ENCODE data around the gene AOPEP. TPM values are rescaled to one million over a fixed set of nuclear protein-coding genes. Genes with fewer than 3 reads are reported as not detected.
"Not testable (repeated sequence)": the region's sequence is repeated elsewhere in the genome, so short reads cannot be mapped to it uniquely, and the experiment has no call there.

AOPEP gene
- total RNA-seq, 1 donor from 2014 or later: 25.8 TPM

DNA sequence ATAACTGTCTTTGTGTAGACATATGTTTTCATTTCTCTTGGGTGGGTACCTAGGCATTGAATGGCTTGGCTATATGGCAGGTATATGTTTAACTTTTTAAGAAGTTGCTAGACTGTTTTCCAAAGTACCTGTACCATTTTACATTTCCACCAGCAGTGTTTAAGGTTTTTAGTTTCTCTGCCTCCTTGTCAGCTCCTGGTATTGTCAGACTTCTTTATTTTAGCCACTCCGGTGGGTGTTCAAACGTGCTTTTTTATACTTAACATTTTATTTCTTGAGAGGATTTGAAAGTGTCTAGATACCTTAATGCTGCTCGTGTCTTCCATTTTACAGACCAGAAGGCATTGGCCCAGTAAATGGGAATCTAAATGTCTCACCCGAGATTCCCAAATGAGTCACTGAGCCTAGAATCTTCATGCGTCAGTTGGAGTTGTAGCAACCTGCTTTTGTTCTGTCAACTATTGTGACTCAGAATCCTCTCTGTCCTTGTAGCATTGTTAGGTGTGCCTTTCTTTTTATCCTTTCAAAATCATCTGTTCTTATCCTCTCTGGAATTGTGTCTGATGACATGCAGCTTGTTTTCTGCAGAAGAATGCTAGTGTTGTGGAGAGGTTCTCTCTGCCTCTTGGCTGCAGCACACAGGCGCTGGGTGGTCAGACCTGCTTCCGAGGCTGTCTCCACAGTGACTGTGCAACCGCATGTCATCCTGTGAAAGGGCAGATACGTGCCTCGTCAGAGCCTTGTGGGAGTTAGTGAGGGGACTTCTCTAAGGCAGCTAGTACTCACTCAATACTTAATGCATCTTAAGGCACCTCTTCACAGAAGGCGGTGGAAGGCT is 291.8 kb downstream of the AOPEP start:
- Mint-ChIP-seq H3K36me3 (ENCODE audit: unreplicated experiment) (no peaks in the 10 kb centered on the region), H3K27ac (ENCODE audit: unreplicated experiment) (no peak overlapping the region), H3K27me3 (ENCODE audit: unreplicated experiment) (no peaks in the 10 kb centered on the region), H3K9me3 (ENCODE audit: unreplicated experiment) (peaks cover 2% of the 10 kb centered on the region), H3K4me3 (ENCODE audit: unreplicated experiment) (no peak overlapping the region), H3K4me1 (ENCODE audit: low read depth, unreplicated experiment) (peaks cover 1% of the 10 kb centered on the region)
- TF ChIP-seq, protein P1, sequence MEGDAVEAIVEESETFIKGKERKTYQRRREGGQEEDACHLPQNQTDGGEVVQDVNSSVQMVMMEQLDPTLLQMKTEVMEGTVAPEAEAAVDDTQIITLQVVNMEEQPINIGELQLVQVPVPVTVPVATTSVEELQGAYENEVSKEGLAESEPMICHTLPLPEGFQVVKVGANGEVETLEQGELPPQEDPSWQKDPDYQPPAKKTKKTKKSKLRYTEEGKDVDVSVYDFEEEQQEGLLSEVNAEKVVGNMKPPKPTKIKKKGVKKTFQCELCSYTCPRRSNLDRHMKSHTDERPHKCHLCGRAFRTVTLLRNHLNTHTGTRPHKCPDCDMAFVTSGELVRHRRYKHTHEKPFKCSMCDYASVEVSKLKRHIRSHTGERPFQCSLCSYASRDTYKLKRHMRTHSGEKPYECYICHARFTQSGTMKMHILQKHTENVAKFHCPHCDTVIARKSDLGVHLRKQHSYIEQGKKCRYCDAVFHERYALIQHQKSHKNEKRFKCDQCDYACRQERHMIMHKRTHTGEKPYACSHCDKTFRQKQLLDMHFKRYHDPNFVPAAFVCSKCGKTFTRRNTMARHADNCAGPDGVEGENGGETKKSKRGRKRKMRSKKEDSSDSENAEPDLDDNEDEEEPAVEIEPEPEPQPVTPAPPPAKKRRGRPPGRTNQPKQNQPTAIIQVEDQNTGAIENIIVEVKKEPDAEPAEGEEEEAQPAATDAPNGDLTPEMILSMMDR (IDR thresholded peaks at IDR 0.05; ENCODE audit: partially characterized antibody, unreplicated experiment): no peak
- no peak for DNase-seq

GRCh38 chr9:95020644-95021043 is 294.1 kb downstream of the AOPEP start:
- H3K4me1 Mint-ChIP-seq (ENCODE audit: low read depth, unreplicated experiment): peaks cover 13% of the 10 kb centered on the region
- H3K27me3 Mint-ChIP-seq (ENCODE audit: unreplicated experiment); H3K27ac Mint-ChIP-seq (ENCODE audit: unreplicated experiment); H3K36me3 Mint-ChIP-seq (ENCODE audit: unreplicated experiment); DNase-seq; H3K9me3 Mint-ChIP-seq (ENCODE audit: unreplicated experiment); H3K4me3 Mint-ChIP-seq (ENCODE audit: unreplicated experiment): not testable (repeated sequence)

GRCh38 chr9:95021166-95021886 is 294.8 kb downstream of the AOPEP start:
- Mint-ChIP-seq H3K27ac (ENCODE audit: unreplicated experiment) (no peak overlapping the region), H3K4me3 (ENCODE audit: unreplicated experiment) (no peak overlapping the region), H3K9me3 (ENCODE audit: unreplicated experiment) (peaks cover 2% of the 10 kb centered on the region), H3K36me3 (ENCODE audit: unreplicated experiment) (no peaks in the 10 kb centered on the region), H3K27me3 (ENCODE audit: unreplicated experiment) (no peaks in the 10 kb centered on the region), H3K4me1 (ENCODE audit: low read depth, unreplicated experiment) (peaks cover 13% of the 10 kb centered on the region)
- TF ChIP-seq, protein P1 (IDR thresholded peaks at IDR 0.05; ENCODE audit: partially characterized antibody, unreplicated experiment): no peak
- no peak for DNase-seq

DNA sequence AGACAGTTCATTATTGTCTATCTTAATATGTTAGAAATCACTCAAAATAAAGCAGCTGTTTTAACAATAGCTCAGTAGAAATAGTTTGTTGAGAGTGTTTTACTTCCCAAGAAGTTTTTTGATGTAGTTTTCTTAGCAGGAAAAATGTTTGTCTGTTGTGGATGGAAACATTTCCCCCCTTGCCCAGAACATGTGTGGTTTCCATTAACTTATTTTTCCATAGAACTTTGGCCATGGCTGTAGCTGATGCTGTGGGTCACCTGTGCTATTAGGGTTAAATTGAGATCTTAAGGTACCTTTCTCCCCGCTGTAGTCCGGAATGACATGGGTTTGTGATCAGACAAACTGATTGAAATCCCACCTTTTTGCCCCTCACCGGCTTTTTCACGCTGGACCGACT is 296.2 kb downstream of the AOPEP start:
- TF ChIP-seq, protein P1 (IDR thresholded peaks at IDR 0.05; ENCODE audit: partially characterized antibody, unreplicated experiment): no peak
- no peak for DNase-seq
- Mint-ChIP-seq H3K27ac (ENCODE audit: unreplicated experiment) (no peak overlapping the region), H3K4me1 (ENCODE audit: low read depth, unreplicated experiment) (peaks cover 13% of the 10 kb centered on the region), H3K36me3 (ENCODE audit: unreplicated experiment) (no peaks in the 10 kb centered on the region), H3K27me3 (ENCODE audit: unreplicated experiment) (no peaks in the 10 kb centered on the region), H3K9me3 (ENCODE audit: unreplicated experiment) (peaks cover 2% of the 10 kb centered on the region), H3K4me3 (ENCODE audit: unreplicated experiment) (no peak overlapping the region)

DNA sequence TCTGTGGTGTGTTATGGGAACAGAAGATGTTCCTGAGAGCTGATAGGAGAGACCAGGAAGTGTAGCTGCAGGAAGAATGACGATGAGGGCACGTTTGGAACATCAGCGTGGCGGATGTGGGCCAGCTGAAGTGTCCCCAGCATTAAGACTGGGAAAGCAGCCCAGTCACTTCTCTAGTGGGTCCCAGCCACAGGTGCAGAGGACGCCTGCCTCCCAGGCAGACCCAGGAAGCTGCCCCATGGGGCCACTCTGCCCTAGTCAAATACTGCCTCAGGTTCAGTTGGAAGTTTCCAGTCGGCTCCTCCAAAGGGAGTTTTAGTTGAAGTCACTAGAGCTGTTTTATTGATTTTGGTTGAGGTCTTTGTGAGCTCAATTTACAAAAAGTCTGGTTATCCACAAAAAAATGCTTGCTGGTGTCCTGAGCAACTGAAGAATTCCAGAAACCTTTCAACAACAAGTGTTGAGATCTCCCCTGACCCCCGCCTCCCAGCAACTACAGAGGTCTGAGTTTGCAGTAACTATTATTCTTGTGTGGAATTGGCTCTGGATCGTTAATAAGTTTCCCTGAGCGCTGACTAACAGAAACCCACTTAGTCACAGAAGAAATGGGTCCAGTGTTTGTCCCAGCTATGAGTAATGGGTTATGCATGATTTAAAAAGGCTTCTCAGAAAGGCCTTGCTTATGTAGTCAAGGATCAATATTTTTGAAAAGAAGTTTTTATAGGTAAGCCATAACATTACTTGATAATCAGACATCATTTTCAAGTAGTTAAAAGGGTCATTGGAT is 296.9 kb downstream of the AOPEP start:
- peaks cover 2% of the 10 kb centered on the region for H3K9me3 Mint-ChIP-seq (ENCODE audit: unreplicated experiment)
- H3K27ac Mint-ChIP-seq (ENCODE audit: unreplicated experiment): peak overlapping the region; percentile 54
- no peak for DNase-seq
- no peaks in the 10 kb centered on the region for H3K36me3 Mint-ChIP-seq (ENCODE audit: unreplicated experiment)
- no peak overlapping the region for H3K4me3 Mint-ChIP-seq (ENCODE audit: unreplicated experiment)
- TF ChIP-seq, protein P1 (IDR thresholded peaks at IDR 0.05; ENCODE audit: partially characterized antibody, unreplicated experiment): no peak
- H3K27me3 Mint-ChIP-seq (ENCODE audit: unreplicated experiment): no peaks in the 10 kb centered on the region
- H3K4me1 Mint-ChIP-seq (ENCODE audit: low read depth, unreplicated experiment): peaks cover 15% of the 10 kb centered on the region
